Activated B cell treated with CpG ODN at 0.5 μM for 24 hours (primary cell): ENCODE data around the gene ROS1. TPM values are rescaled to one million over a fixed set of nuclear protein-coding genes. Genes with fewer than 3 reads are reported as not detected.

Experiments used
- ATAC-seq: fragments of 200-7000 bp; cut with Tn5 transposase; one replicate; pipeline ENCODE4 v1.10.0; 2021; ENCODE audit warnings: low read depth, mild to moderate bottlenecking, moderate library complexity
- CTCF ChIA-PET: fragments of 350-600 bp; sonication (Branson Sonifier 250); formaldehyde crosslinking; loops from one replicate; lab custom pipeline; 2021; ENCODE audit warnings: antibody characterized with exemption; lab: Charles Lee
- POLR2A ChIA-PET: fragments of 350-600 bp; sonication (Branson Sonifier 250); formaldehyde crosslinking; loops from one replicate; lab custom pipeline; 2021; ENCODE audit warnings: antibody characterized with exemption; lab: Charles Lee
- DNase-seq: peaks from one replicate; pipeline ENCODE4 v3.0.0; 2022
- H3K27ac Mint-ChIP-seq: one replicate; pipeline ENCODE4 v1.8.0; 2020; ENCODE audit warnings: mixed read lengths
- H3K27me3 Mint-ChIP-seq: one replicate; pipeline ENCODE4 v1.8.0; 2021; ENCODE audit warnings: mixed read lengths
- H3K36me3 Mint-ChIP-seq: one replicate; pipeline ENCODE4 v1.8.0; 2021; ENCODE audit warnings: low read depth, mixed read lengths
- H3K4me1 Mint-ChIP-seq: one replicate; pipeline ENCODE4 v1.8.0; 2021; ENCODE audit warnings: mixed read lengths
- H3K4me3 Mint-ChIP-seq: one replicate; pipeline ENCODE4 v1.8.0; 2020; ENCODE audit warnings: mild to moderate bottlenecking, mixed read lengths
- H3K9me3 Mint-ChIP-seq: one replicate; pipeline ENCODE4 v1.8.0; 2020; ENCODE audit warnings: mixed read lengths
- CTCF ChIP-seq: fragments of 200-600 bp; IDR thresholded peaks from one replicate; pipeline ENCODE4 v1.8.0; 2022; ENCODE audit warnings: antibody characterized with exemption, mild to moderate bottlenecking
- intact Hi-C: fragments of 100-400 bp; cut with micrococcal nuclease; formaldehyde crosslinking; loops from one replicate; pipeline ENCODE4 v1.15.1; 2024
- total RNA-seq: library from RNA; stranded (reverse); gene quantifications from 2 replicates; pipeline ENCODE4 v1.2.3, GENCODE V29; 2022

The ROS1 gene
- total RNA-seq, 1 donor from 2014 or later, result not detected

DNA sequence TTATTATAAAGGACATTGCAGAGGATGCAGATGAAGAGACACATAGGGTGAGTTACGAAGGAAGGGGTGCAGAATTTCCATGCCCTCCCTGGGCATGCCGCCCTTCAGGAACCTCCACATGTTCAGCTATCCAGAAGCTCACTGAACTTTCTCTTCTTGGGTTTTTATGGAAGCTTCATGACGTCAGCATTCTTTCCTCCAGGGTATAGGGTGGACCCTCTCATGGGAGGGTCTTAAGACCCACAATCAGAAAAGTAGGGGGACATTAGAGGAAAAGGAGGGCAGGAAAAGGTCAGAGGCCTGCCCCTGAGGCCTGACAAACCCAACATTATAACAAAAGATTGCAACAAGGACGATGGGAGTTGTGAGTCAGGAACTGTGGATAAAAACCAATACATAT is 42.1 kb upstream of the ROS1 start:
- DNase-seq (no peak), ATAC-seq (no peak)
- CTCF ChIA-PET, result interaction anchor here (1.1 kb wide), 1 partner anchor 16 kb away, joined by 3 read pairs; no protein-coding TSS in a partner anchor
- POLR2A ChIA-PET, result no interaction called here
- no peaks in the 10 kb centered on the region for H3K9me3 Mint-ChIP-seq
- peaks cover 24% of the 10 kb centered on the region for H3K27me3 Mint-ChIP-seq
- H3K4me1 Mint-ChIP-seq, result no peaks in the 10 kb centered on the region
- no peak for TF ChIP-seq CTCF
- H3K4me3 Mint-ChIP-seq, result no peak overlapping the region
- intact Hi-C loops, result no loop called here
- H3K27ac Mint-ChIP-seq, result no peak overlapping the region
- H3K36me3 Mint-ChIP-seq, result no peaks in the 10 kb centered on the region

- ChIA-PET POLR2A (no interaction called here), CTCF (no interaction called here)
- no peaks in the 10 kb centered on the region for H3K9me3 Mint-ChIP-seq
- ATAC-seq (no peak), DNase-seq (no peak)
- no peak overlapping the region for H3K4me3 Mint-ChIP-seq
- no peaks in the 10 kb centered on the region for H3K36me3 Mint-ChIP-seq
- H3K27me3 Mint-ChIP-seq, result peaks cover 25% of the 10 kb centered on the region
- no peak overlapping the region for H3K27ac Mint-ChIP-seq
- no peak for TF ChIP-seq CTCF
- intact Hi-C loops, result no loop called here
- no peaks in the 10 kb centered on the region for H3K4me1 Mint-ChIP-seq
Measured at GRCh38 chr6:117465691-117466090, 39.9 kb upstream of the ROS1 start.

- intact Hi-C loops, result no loop called here
- Mint-ChIP-seq H3K4me1 (no peaks in the 10 kb centered on the region), H3K9me3 (no peaks in the 10 kb centered on the region), H3K27me3 (peaks cover 25% of the 10 kb centered on the region), H3K27ac (no peak overlapping the region), H3K4me3 (no peak overlapping the region), H3K36me3 (no peaks in the 10 kb centered on the region)
- DNase-seq (no peak), ATAC-seq (no peak)
- ChIA-PET POLR2A (no interaction called here), CTCF (no interaction called here)
- no peak for TF ChIP-seq CTCF
Measured at GRCh38 chr6:117464700-117465099, 39.0 kb upstream of the ROS1 start.

- DNase-seq (no peak), ATAC-seq (no peak)
- Mint-ChIP-seq H3K4me1 (no peaks in the 10 kb centered on the region), H3K27ac (no peak overlapping the region), H3K36me3 (no peaks in the 10 kb centered on the region), H3K4me3 (no peak overlapping the region), H3K9me3 (no peaks in the 10 kb centered on the region), H3K27me3 (peaks cover 24% of the 10 kb centered on the region)
- TF ChIP-seq CTCF, result no peak
- CTCF ChIA-PET, result no interaction called here
- intact Hi-C loops, result no loop called here
- POLR2A ChIA-PET, result no interaction called here
Measured at GRCh38 chr6:117463762-117464665, 38.3 kb upstream of the ROS1 start.

GRCh38 chr6:117459204-117459944 is 33.6 kb upstream of the ROS1 start:
- DNase-seq (no peak), ATAC-seq (no peak)
- POLR2A ChIA-PET, result no interaction called here
- CTCF ChIA-PET, result no interaction called here
- H3K4me3 Mint-ChIP-seq, result no peak overlapping the region
- no peaks in the 10 kb centered on the region for H3K4me1 Mint-ChIP-seq
- H3K9me3 Mint-ChIP-seq, result no peaks in the 10 kb centered on the region
- H3K27ac Mint-ChIP-seq, result no peak overlapping the region
- H3K36me3 Mint-ChIP-seq, result no peaks in the 10 kb centered on the region
- H3K27me3 Mint-ChIP-seq, result peaks cover 3% of the 10 kb centered on the region
- no peak for TF ChIP-seq CTCF
- intact Hi-C loops, result no loop called here
